ENCODE data around the gene ELOVL2. TPM values are rescaled to one million over a fixed set of nuclear protein-coding genes. Genes with fewer than 3 reads are reported as not detected.

Gene ELOVL2
- total RNA-seq, 4 donors from 2014 or later: 0.17 to 0.19 (median 0.18) TPM; not detected in 1

- H3K27ac ChIP-seq: no peak overlapping the region
- H3K4me1 ChIP-seq: peaks cover 2% of the 10 kb centered on the region
- peaks cover 8% of the 10 kb centered on the region for H3K27me3 ChIP-seq
- H3K36me3 ChIP-seq: no peaks in the 10 kb centered on the region
- DNase-seq (ENCODE audit: low spot score in 2 of 2): no peak
- TF ChIP-seq POLR2A (IDR thresholded peaks at IDR 0.05) (no peak), POLR2AphosphoS5 (IDR thresholded peaks at IDR 0.05) (no peak)
- H3K9me3 ChIP-seq: no peaks in the 10 kb centered on the region
- no peak overlapping the region for H3K4me3 ChIP-seq
- WGBS: 86% methylated on average over 4 of the region's 4 CpGs
These were observed 16.5 kb downstream of the ELOVL2 start for GRCh38 chr6:11027565-11028110.

- no peak for TF ChIP-seq POLR2AphosphoS5 (IDR thresholded peaks at IDR 0.05)
- TF ChIP-seq EP300 (IDR thresholded peaks at IDR 0.05): no peak
- TF ChIP-seq POLR2A (IDR thresholded peaks at IDR 0.05): no peak
- TF ChIP-seq CTCF (IDR thresholded peaks at IDR 0.05): no peak
- no peak overlapping the region for H3K4me3 ChIP-seq
- H3K9me3 ChIP-seq: no peaks in the 10 kb centered on the region
- WGBS: 54% methylated on average over 10 of the region's 10 CpGs
- H3K27ac ChIP-seq: no peak overlapping the region
- peaks cover 8% of the 10 kb centered on the region for H3K27me3 ChIP-seq
- no peak for DNase-seq (ENCODE audit: low spot score in 2 of 2)
- H3K36me3 ChIP-seq: no peaks in the 10 kb centered on the region
- peaks cover 5% of the 10 kb centered on the region for H3K4me1 ChIP-seq
These were observed 18.0 kb downstream of the ELOVL2 start for GRCh38 chr6:11025921-11026635.

- Histone ChIP-seq H3K9me3 (no peaks in the 10 kb centered on the region), H3K4me3 (no peak overlapping the region), H3K36me3 (no peaks in the 10 kb centered on the region), H3K27ac (no peak overlapping the region), H3K4me1 (peaks cover 5% of the 10 kb centered on the region), H3K27me3 (peaks cover 8% of the 10 kb centered on the region)
- TF ChIP-seq POLR2A (IDR thresholded peaks at IDR 0.05) (no peak), EP300 (IDR thresholded peaks at IDR 0.05) (no peak), CTCF (IDR thresholded peaks at IDR 0.05) (no peak), POLR2AphosphoS5 (IDR thresholded peaks at IDR 0.05) (no peak)
- DNase-seq (ENCODE audit: low spot score in 2 of 2): no peak
- 88% methylated on average over 3 of the region's 3 CpGs for WGBS
These were observed 19.0 kb downstream of the ELOVL2 start for GRCh38 chr6:11025130-11025529.

- H3K4me3 ChIP-seq: no peak overlapping the region
- TF ChIP-seq EP300 (IDR thresholded peaks at IDR 0.05) (no peak), POLR2A (IDR thresholded peaks at IDR 0.05) (no peak), POLR2AphosphoS5 (IDR thresholded peaks at IDR 0.05) (no peak), CTCF (IDR thresholded peaks at IDR 0.05) (no peak)
- H3K9me3 ChIP-seq: no peaks in the 10 kb centered on the region
- peaks cover 8% of the 10 kb centered on the region for H3K27me3 ChIP-seq
- H3K27ac ChIP-seq: no peak overlapping the region
- peaks cover 5% of the 10 kb centered on the region for H3K4me1 ChIP-seq
- no peaks in the 10 kb centered on the region for H3K36me3 ChIP-seq
- no peak for DNase-seq (ENCODE audit: low spot score in 2 of 2)
These were observed 21.1 kb downstream of the ELOVL2 start for GRCh38 chr6:11023032-11023431.

GRCh38 chr6:11021714-11022113 is 22.4 kb downstream of the ELOVL2 start:
- Histone ChIP-seq H3K4me1 (peaks cover 5% of the 10 kb centered on the region), H3K9me3 (no peaks in the 10 kb centered on the region), H3K36me3 (no peaks in the 10 kb centered on the region), H3K27ac (no peak overlapping the region), H3K27me3 (no peaks in the 10 kb centered on the region), H3K4me3 (no peak overlapping the region)
- DNase-seq (ENCODE audit: low spot score in 2 of 2): no peak
- WGBS: 79% methylated on average over 7 of the region's 7 CpGs
- TF ChIP-seq POLR2AphosphoS5 (IDR thresholded peaks at IDR 0.05) (no peak), POLR2A (IDR thresholded peaks at IDR 0.05) (no peak), EP300 (IDR thresholded peaks at IDR 0.05) (no peak), CTCF (IDR thresholded peaks at IDR 0.05) (no peak)
